Adipocyte (in vitro differentiated cells): Measurements from ENCODE around the gene ZMYND10.

Source experiments
- DNase-seq: peaks from one replicate; pipeline ENCODE4 v3.0.0-alpha.2; 2015; ENCODE audit warnings: low read depth
- H3K27me3 ChIP-seq: replicated peaks from 2 replicates; pipeline ENCODE4 v1.7.0; 2013; ENCODE audit warnings: mild to moderate bottlenecking, low read length, moderate library complexity; ENCODE audit not compliant: control insufficient read depth, insufficient read depth
- H3K36me3 ChIP-seq: 2 replicates; pipeline ENCODE4 v1.7.0; 2013; ENCODE audit warnings: low read length, mild to moderate bottlenecking, moderate library complexity; ENCODE audit not compliant: control insufficient read depth, insufficient read depth, severe bottlenecking
- H3K4me1 ChIP-seq: 2 replicates; pipeline ENCODE4 v1.7.0; 2013; ENCODE audit warnings: mild to moderate bottlenecking, low read length, moderate library complexity; ENCODE audit not compliant: control insufficient read depth, insufficient read depth
- H3K4me3 ChIP-seq: 2 replicates; pipeline ENCODE4 v1.7.0; 2013; ENCODE audit warnings: mild to moderate bottlenecking, low read length, moderate library complexity
- H3K9ac ChIP-seq: 2 replicates; pipeline ENCODE4 v1.7.0; 2013; ENCODE audit warnings: mild to moderate bottlenecking, low read length, moderate library complexity
- H3K9me3 ChIP-seq: 2 replicates; pipeline ENCODE4 v1.7.0; 2013; ENCODE audit warnings: mild to moderate bottlenecking, low read length, moderate library complexity; ENCODE audit not compliant: control insufficient read depth

ZMYND10 gene

GRCh38 chr3:50297384-50297775 is 48.2 kb downstream of the ZMYND10 start:
- H3K4me3 ChIP-seq, result no peak overlapping the region
- no peak for DNase-seq
- no peaks in the 10 kb centered on the region for H3K36me3 ChIP-seq
- H3K9me3 ChIP-seq, result no peaks in the 10 kb centered on the region
- H3K4me1 ChIP-seq, result peaks cover 33% of the 10 kb centered on the region
- H3K9ac ChIP-seq, result no peak overlapping the region
- H3K27me3 ChIP-seq, result no peaks in the 10 kb centered on the region

- H3K4me3 ChIP-seq, result no peak overlapping the region
- no peak overlapping the region for H3K9ac ChIP-seq
- no peaks in the 10 kb centered on the region for H3K9me3 ChIP-seq
- H3K27me3 ChIP-seq, result no peaks in the 10 kb centered on the region
- no peak for DNase-seq
- peaks cover 33% of the 10 kb centered on the region for H3K4me1 ChIP-seq
- H3K36me3 ChIP-seq, result no peaks in the 10 kb centered on the region
Observed at GRCh38 chr3:50296721-50297383, 48.7 kb downstream of the ZMYND10 start.

- peaks cover 40% of the 10 kb centered on the region for H3K4me1 ChIP-seq
- no peak for DNase-seq
- H3K4me3 ChIP-seq, result no peak overlapping the region
- peaks cover under 1% of the 10 kb centered on the region for H3K36me3 ChIP-seq
- no peak overlapping the region for H3K9ac ChIP-seq
- no peaks in the 10 kb centered on the region for H3K9me3 ChIP-seq
- H3K27me3 ChIP-seq, result no peaks in the 10 kb centered on the region
Observed at GRCh38 chr3:50295553-50296431, 49.7 kb downstream of the ZMYND10 start.

GRCh38 chr3:50294492-50295403 is 50.8 kb downstream of the ZMYND10 start:
- Histone ChIP-seq H3K4me3 (no peak overlapping the region), H3K4me1 (peaks cover 31% of the 10 kb centered on the region), H3K27me3 (no peaks in the 10 kb centered on the region), H3K36me3 (peaks cover 11% of the 10 kb centered on the region), H3K9me3 (no peaks in the 10 kb centered on the region), H3K9ac (no peak overlapping the region)
- no peak for DNase-seq

GRCh38 chr3:50294089-50294488 is 51.4 kb downstream of the ZMYND10 start:
- Histone ChIP-seq H3K4me3 (no peak overlapping the region), H3K27me3 (no peaks in the 10 kb centered on the region), H3K4me1 (peaks cover 29% of the 10 kb centered on the region), H3K36me3 (peaks cover 17% of the 10 kb centered on the region), H3K9me3 (no peaks in the 10 kb centered on the region), H3K9ac (no peak overlapping the region)
- DNase-seq, result no peak

GRCh38 chr3:50293079-50293801 is 52.3 kb downstream of the ZMYND10 start:
- H3K9ac ChIP-seq, result peak overlapping the region; percentile 92
- DNase-seq, result no peak
- H3K4me3 ChIP-seq, result peak overlapping the region; percentile 73

GRCh38 chr3:50292159-50293078 is 53.1 kb downstream of the ZMYND10 start, which contains the start of gene IFRD2:
IFRD2 (minus strand) TSS chr3:50292429; CDS start chr3:50292274, 155 bp downstream.
- Histone ChIP-seq H3K36me3 (peaks cover 34% of the 10 kb centered on the region), H3K27me3 (no peaks in the 10 kb centered on the region), H3K4me3 (peak within 1 kb of the TSS; percentile 95), H3K9ac (peak within 1 kb of the TSS; percentile 92), H3K4me1 (peaks cover 18% of the 10 kb centered on the region), H3K9me3 (no peaks in the 10 kb centered on the region)
- DNase-seq, result peak; percentile 99

More at GRCh38 chr3:50293079-50293801, 52.3 kb downstream of the ZMYND10 start:
- H3K9me3 ChIP-seq, result no peaks in the 10 kb centered on the region
- H3K4me1 ChIP-seq, result peaks cover 23% of the 10 kb centered on the region
- H3K27me3 ChIP-seq, result no peaks in the 10 kb centered on the region
- peaks cover 26% of the 10 kb centered on the region for H3K36me3 ChIP-seq
